Astrocyte of the cerebellum (primary cell): ENCODE results near the gene CLSTN1.
"Not testable (repeated sequence)": the region's sequence is repeated elsewhere in the genome, so short reads cannot be mapped to it uniquely, and the experiment has no call there.

Source experiments
- DNase-seq: peaks from one replicate; pipeline ENCODE4 v3.0.0-alpha.2; 2011; ENCODE audit warnings: low read depth
- H3K4me3 ChIP-seq: 2 replicates; pipeline ENCODE4 v1.5.1; 2011; ENCODE audit warnings: mild to moderate bottlenecking, low read depth, low read length, moderate library complexity
- CTCF ChIP-seq: IDR thresholded peaks from 2 replicates; pipeline ENCODE4 v1.5.1; 2012; ENCODE audit warnings: low read length, low read depth, moderate library complexity, mild to moderate bottlenecking; ENCODE audit errors: missing control alignments
- in situ Hi-C: cut with HindIII; loops from 2 replicates; pipeline ENCODE4 v1.10.0; 2017; ENCODE audit warnings: low sequenced_read_pairs

Gene CLSTN1

GRCh38 chr1:9763914-9764313, 59.9 kb downstream of the CLSTN1 start:
- no peak for DNase-seq
- no peak for TF ChIP-seq CTCF
- in situ Hi-C loops = no loop called here
- H3K4me3 ChIP-seq = no peak overlapping the region

- in situ Hi-C loops, DNase-seq, H3K4me3 ChIP-seq: not testable (repeated sequence)
These were observed 61.3 kb downstream of the CLSTN1 start for GRCh38 chr1:9762446-9762845.

GRCh38 chr1:9761855-9762254, 61.9 kb downstream of the CLSTN1 start:
- no peak for TF ChIP-seq CTCF
- in situ Hi-C loops = no loop called here
- no peak overlapping the region for H3K4me3 ChIP-seq
- no peak for DNase-seq

GRCh38 chr1:9760824-9761223, 62.9 kb downstream of the CLSTN1 start:
- no peak overlapping the region for H3K4me3 ChIP-seq
- no peak for DNase-seq
- in situ Hi-C loops = no loop called here
- TF ChIP-seq CTCF = no peak

- no peak for TF ChIP-seq CTCF
- in situ Hi-C loops = no loop called here
- no peak overlapping the region for H3K4me3 ChIP-seq
- no peak for DNase-seq
These were observed 63.8 kb downstream of the CLSTN1 start for GRCh38 chr1:9759939-9760338.

GRCh38 chr1:9758559-9759121, 65.1 kb downstream of the CLSTN1 start:
- no peak overlapping the region for H3K4me3 ChIP-seq
- no peak for TF ChIP-seq CTCF
- no peak for DNase-seq
- in situ Hi-C loops = no loop called here

- H3K4me3 ChIP-seq = no peak overlapping the region
- in situ Hi-C loops = no loop called here
- TF ChIP-seq CTCF = no peak
- no peak for DNase-seq
These were observed 68.2 kb downstream of the CLSTN1 start for GRCh38 chr1:9755441-9755995.
